CD1c-positive myeloid dendritic cell (primary cell): Measurements from ENCODE around the gene TAGAP.
A peak's percentile ranks its signal among the peaks of the same experiment; 100 is the strongest.
"Not testable (repeated sequence)": the region's sequence is repeated elsewhere in the genome, so short reads cannot be mapped to it uniquely, and the experiment has no call there.

Experiments
- DNase-seq: peaks from one replicate; pipeline ENCODE4 v3.0.0-alpha.2; 2016; ENCODE audit errors: extremely low spot score

Gene TAGAP

DNA sequence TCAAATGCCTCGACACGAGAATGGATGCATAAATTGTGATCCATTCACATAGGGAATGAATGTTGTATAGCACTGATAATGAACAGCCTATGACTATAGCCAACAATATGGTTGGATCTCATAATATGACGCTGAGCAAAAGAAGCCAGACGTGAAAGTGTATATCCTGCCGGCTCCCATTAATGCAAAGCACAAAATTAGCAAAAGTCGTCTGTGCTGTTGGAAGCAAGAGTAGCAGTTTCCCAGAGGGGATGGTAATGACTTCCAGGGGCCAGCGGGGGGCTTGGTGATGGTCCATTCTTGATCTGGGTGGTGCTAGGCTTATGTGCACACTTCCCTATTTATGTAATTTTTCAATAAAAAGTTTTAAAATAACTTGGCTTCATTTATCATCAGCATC, 1.0 kb upstream of the TAGAP start:
- DNase-seq = no peak

DNA sequence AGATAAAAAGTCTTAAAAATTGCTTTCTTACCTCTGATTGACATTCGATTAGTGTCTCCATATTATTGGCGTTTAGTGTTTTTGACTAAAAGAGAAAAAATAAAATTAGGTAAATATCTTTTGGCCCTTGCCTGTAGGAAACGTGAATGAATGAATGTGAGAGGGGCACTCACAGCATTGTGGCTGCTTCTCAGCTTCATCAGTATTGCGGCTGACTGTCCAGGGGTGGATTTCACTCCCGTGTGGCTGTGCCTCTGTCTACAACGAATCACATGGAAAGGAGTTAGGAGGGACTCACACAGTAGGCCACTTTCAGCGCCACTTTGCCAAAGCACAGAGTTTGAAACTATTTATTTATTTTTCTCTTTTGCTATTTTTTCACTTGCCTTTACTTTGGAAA, 844 bp downstream of the TAGAP start:
- peak; percentile 58 for DNase-seq

DNA sequence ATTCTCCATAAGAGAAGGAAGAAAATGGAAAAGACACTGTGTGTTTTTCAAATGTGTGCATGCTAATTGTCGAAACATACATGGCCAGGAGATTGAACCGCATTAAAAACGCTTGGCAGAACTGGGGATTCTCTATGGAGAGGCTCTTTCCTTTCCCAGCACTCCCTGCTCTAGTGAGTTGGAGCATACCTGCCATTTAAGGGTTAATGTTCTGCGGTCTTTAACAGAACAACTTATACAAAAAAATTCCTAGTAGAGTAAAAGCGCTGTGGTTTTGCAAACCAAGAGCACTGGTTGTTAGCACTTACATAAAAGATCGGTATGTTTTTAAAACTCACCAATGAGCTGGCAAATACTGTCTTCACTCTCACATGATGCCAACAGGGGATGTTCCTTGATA, 1.5 kb downstream of the TAGAP start:
- DNase-seq = peak; percentile 58

DNA sequence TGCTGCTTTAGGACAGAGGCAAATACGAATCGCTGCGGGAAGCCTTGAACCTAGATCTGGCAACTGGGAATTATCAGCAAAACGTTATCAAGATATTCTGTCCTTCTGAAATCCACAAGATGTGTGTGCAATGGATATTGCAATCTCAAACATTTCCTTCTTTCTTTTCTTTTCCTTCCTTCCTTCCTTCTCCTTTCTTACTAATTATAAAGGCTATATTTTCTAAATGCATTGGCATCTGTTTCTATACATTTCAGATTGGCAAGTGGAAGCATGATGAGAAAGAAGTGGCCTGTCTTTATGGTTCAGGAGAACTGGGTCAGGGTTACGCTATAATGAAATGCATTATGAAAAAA, 2.0 kb downstream of the TAGAP start:
- no peak for DNase-seq

DNA sequence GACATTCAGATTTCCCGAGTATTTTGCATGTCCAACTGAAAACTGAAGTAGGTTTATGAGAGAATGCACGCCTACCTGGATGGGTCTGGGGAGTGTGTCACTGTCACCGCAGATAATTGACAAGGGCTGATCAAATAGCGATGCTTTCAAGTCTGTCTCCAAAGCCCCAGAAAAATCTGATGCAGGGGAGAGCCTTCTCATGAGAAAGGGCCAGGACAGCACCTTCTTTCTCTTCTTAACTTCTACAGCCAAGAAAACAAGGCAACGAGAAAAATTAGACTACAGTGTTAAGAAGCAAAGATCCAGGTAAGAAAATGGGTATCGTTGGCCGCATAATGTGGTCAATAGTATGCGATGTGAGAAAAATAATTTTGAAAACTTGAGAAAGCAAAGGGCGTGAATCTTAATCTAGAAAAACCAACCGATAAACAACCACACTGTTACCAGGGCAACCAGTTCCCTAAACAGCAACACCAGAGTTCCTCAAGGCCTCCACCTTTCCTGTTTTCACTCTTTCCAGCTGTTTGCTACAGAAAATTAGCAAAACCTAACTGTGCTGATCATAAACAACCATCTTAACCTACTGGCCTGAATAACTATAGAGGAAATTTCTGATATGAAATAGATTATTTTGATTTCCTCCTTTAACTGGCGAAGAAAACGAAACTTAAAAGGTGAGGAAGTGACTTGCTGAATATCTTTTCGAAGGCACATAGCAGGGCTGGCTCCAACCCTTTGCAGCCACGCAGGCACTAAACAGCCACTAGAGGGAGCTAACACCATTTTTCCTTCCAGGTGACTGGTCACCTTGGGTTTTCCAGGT, 2.6 kb downstream of the TAGAP start:
- peak; percentile 95 for DNase-seq

DNA sequence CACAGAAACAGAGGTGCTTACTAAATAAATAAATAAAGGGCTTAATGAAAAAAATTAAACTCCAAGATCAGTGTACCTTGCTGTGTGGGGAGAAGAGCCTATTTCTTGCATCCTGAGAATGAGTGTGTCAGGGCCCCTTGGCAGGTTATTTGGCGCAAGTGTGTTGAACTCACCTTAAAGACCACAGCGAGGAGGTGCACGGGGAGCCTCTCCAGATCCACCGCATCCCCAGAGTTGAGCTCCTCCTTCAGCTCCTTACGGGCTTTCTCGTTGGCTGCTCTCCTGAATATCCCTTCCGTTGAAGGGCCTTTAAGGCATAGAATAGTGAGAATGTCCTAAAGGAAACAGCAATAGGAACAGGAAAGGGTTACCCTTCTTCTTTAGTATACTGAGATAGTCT, 3.6 kb downstream of the TAGAP start:
- no peak for DNase-seq

DNA sequence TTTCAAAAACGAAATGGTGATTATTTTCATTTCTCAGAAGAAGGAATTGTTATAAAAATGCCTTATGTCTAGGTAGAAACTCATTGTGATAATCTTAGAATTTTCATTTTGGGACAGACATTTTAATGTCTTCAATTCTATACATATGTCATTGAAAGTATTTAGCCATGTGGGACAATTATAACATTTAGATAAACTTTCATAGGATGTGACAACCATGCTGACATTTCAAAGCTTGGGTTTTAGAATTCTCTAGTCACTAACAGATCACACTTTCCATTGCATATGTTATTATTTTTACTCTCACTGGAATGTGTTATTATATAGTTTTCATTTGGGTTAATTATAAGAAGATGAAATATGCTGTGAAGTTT, 4.9 kb downstream of the TAGAP start:
- DNase-seq = no peak

DNA sequence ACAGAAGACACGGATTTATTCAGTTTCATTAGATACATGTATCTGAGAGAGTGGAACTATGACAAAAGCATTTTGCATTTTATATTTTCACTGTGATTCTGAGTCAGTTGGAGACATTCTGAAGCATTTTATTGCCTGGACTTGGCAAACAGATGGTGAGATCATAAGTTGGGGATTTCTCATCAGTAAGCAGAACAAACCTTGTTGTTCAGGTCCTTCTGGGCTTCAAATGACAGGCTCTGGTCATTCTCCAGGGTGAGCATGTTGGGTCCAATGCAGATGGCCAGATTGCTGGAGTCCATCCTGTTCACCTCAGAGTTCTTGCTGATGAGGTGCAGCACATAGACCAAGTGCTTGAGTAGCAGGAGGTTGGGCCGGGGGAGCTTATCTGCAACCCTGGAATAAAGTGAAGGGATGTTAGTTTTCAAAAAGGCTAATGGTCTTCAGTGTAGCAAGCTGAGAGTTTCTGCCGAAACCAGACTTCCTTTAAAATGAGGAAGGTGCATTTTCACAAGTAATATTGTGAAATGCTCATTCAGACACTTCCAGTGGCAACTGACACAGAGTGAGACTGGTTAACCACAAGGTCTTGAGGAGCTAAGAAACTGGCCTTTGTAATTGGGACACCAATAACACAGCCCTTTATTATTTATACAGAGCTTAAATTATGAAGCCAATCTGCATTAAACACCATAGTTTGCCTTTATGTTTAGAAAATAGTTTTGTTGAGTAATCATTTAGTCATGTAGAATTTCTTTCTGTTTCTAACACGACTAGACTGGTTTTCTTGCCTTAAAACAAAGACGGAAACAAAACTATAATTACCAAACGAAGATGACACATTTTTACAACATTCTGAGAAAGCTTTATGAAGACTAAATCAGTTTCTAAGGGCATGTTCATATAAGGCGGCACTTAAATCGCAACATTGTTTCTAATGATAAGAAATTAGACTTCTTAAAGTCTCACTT, 5.6 kb downstream of the TAGAP start:
- peak; percentile 95 for DNase-seq

DNA sequence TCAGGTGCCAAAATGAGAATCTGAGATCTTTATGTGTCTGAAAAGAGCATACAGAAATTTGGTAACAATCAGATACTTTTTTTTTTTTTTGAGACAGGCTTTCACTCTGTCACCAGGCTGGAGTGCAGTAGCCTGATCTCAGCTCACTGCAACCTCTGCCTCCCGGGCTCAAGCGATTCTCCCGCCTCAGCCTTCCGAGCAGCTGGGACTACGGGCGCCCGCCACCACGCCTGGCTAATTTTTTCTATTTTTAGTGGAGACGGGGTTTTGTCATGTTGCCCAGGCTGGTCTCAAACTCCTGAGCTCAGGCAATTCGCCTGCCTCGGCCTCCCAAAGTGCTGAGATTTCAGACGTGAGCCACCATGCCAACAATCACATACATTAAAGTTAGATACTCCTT, 6.5 kb downstream of the TAGAP start:
- DNase-seq = not testable (repeated sequence)

DNA sequence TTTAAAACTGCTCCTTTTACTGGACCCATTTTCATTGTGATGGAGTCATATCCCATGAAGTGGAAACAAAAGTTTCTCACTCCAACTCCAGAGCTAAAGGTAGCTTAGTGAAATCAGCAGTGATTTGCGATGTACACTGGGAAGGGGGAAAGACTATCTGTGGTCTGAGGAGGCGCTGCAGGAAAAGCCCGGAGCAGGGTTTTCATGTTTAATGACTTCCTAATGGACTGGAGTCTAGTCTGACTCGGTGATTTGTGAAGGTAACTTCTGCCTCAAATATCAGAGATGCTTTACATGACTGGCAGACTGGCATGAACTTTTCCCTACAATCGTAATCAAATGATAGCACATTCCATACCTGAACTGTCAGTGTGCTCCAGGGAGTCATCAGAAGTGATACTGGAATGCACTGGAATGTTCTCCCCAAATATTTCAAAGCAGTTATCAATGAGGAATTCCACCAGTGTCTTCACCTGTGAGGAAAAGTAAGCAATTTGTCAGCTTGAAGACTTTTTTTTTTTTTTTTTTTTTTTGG, 7.0 kb downstream of the TAGAP start:
- DNase-seq = no peak

DNA sequence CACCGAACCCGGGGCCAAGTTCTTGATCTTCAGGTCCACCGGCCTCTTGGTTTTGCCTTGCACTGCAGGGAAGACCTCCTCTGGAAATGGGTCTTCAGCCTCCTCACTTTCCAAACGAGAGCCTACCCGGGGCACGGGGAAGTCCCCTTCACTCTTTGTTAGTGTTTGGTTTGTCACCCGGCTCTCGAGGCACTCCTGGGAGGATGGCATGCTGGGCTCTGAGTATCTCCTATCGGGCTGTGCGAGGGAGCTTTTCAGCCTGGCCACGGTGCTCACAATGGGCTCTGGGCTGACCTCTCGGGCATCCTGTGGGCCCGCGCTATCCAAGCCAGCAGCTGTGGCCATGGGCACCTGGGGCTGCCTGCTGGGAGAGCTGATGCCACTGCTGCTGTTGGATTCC, 8.1 kb downstream of the TAGAP start:
- no peak for DNase-seq

DNA sequence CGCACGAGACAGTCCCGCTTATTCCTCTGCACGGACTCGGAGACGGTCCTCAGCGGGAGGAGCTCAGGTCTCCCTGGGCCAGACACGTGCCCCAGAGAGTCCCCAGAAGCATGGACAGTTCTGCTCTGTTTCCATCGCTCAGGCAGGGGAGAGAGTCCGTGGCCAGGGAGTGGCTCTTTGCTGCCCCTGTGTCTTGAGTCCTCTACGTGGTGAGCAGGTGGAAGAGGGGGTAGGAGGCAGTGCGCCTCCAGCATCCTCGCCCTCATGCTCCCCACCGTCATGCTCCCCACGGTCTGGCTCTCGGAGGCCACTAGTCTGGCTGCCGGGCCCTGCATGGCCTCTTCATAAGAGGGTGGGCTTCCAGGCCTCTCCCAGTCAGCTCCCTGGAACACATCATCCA, 8.9 kb downstream of the TAGAP start:
- DNase-seq = no peak

DNA sequence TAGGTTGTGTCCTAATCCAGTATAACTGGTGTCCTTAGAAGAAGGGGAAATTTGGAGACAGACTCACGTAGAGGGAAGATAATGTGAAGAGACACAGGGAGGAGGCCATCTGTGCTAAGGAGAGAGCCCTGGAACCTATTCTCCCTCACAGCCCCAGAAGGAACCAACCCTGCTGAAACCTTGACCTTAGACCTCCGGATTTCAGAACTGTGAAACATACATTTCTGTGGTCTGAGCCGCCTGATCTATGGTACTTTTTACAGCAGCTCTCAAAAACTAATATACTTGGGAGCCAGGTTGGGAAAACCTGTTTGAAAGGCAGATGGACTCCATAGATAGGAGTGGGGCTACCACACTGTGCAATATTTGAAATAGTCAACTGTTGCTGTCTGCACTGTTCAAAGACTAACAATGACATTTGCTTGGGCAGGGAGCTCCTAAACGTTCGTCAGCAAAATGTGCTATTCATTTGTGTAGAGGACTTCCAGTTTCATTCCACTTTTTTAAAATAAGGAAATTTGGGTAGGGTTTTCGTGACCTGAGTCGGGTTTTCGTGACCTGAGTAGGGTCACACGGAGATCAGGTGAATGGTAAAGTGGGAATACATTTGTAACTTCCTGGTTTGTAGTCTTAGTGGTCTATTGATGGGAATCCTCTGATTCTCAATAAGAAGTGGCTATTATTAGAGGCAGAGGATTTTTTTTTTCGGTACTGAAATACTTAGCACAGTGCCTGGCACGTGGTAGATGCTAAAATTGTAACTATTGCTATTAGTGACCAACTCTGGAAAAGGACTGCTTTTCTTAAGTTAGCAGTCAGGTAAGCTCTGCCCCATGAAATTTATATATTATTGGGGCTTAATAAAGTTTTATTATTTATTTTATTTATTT, 11.4 kb downstream of the TAGAP start:
- peak; percentile 67 for DNase-seq

DNA sequence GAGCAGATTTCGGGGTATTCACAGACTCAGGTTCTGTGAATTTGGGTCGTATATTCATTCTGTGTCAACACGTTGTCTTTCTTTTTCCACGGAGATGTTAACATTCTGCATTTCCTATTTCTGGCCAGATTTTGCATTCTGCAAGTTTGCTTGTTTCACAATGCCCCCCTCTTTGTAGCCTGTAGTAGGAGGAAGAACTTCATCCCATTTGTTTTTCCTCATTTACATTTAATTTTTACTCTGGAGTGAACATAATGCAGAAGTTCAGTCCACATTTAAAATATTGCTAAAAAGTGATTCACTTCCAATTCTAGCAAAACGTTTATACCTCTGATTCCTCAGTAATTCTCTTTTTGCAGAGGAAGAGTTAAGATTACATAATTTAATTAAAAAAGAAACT, 12.9 kb downstream of the TAGAP start:
- peak; percentile 66 for DNase-seq

DNA sequence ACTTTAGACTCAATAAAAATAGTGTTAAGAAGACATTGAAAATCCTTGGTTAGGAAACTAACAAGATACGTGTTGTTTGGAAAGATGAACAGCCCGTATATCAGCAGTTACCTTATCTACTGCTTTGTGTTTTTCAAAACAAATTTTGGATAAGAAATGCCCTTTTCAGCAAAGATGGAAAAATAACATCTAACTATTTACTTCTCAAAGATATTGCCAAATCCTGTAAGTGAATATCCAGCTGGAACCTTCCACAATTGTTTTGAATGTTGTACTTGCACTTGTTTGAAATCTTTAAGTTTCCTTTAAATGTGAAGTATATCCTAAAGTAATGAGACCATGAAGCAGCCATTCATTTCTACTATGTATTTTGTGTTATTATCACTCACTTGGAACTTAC, 14.6 kb downstream of the TAGAP start:
- no peak for DNase-seq

DNA sequence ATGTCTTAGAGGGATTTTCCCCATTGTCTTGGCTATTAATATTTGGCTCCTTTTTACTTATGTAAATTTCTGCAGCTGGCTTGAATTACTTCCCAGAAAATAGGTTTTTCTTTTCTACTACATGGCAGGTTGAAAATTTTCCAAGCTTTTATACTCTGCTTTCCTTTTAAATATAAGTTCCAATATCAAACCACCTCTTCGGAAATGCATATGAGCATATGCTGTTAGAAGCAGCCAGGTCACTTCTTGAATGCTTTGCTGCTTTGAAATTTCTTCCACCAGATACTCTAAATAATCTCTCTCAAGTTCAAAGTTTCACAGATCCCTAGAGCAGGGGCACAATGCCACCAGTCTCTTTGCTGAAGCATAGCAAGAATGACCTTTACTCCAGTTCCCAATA, 19.6 kb downstream of the TAGAP start:
- not testable (repeated sequence) for DNase-seq

DNA sequence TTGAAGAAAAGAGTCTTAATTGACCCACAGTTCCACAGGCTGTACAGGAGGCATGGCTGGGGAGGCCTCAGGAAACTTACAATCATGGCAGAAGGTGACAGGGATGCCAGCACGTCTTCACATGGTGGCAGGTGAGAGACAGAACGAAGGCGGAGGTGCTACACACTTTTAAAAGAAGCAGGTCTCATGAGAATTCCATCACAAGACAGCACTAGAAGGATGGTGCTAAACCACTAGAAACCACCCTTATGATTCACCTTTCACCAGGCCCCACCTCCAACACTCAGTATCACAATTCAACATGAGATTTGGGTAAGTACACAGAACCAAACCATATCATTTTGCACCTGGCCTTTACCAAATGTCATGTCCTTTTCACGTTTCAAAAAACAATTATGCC, 20.9 kb downstream of the TAGAP start:
- no peak for DNase-seq

DNA sequence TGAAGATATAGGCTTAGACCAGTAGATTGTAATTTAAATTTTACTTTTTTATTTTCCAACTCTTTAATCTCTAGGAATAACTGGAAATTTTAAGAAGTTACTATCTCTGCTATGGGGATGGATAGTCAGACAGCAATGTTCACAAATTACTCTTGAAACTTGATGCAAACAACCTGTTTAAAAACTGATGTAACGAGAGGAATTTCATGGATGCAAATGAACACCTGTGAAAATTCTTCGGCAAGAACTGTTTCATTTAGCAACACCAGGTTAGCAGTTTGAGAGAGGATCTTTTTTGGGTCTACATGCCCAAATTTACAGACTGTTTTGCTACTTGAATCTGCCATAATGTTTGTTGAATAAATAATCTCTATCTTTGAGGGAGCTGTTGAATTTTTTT, 24.8 kb downstream of the TAGAP start:
- DNase-seq = no peak

DNA sequence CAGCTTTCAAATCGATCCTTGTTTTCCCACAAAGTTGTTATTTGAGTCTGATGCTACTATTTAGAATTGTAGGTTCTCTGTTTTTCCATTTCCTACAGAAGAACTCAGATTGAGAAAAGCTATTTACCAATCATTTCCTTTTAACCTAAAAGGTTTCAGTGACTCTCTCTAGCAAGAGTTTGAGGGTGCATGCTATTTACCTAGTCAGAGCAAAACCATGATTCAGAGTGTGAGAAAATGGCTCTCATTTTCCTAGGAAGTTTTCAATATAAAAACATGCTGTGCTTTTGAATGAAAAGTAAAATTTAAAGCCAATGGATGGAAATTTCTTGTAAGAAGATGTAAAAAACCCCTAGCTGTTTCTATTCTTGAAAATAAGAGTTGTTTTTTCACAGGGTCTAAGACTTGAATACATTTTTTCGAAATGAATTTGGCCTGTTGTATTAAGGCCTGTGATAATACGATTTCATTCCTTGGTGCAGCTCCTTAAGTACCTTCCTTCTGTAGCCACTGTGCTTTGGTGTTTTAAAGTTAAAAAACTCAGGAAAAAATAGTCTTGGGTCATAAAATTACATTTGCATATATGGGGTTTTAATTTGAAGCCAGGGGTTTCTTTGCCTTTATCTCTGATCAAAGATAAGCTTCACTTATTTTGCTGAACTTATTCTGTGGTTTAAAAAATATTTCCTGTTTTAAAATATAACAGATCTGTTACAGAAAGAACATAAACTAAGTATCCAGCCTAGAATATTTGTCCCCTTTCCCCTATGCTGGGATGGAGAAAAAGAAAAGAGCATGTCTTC, 26.8 kb downstream of the TAGAP start:
- no peak for DNase-seq

DNA sequence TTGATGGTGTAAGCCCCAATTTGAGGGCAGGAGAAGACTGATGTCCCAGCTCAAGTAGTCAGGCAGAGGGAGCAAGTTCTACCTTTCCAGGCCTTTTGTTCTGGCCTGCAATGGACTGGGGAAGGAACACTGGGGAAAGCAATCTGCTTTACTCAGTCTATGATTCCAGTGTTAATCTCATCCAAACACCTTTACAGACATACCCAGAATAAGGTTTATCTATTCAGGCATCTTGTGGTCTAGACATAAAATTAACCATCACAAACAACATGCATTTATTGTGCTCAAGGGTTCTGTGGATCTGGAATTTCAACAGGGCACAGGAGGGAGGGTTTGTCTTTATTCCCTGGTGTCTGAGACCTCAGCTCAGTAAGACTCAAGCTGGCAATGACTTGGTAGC, 30.4 kb downstream of the TAGAP start:
- no peak for DNase-seq

DNA sequence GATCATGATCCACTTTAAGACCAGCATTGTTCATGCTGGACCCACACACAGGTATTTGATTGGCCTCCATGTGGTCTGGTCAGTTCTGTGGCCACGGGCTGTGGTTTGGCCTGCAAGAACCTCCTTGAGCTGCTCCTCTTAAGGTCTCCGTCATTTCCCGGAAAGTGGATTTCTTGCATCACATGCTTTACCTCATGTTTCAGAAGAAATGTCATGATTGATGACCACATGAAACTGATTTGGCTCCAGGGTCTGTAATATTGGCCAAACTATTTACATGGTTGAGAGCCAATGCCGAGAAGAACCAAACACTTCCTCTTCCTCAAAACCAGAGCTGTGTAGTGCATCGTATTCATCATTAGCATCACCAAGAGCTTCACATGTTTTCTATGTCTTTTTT, 31.6 kb downstream of the TAGAP start:
- peak; percentile 51 for DNase-seq
